Measurements from ENCODE around the gene CBX3.
A peak's percentile ranks its signal among the peaks of the same experiment; 100 is the strongest.
"Not testable (repeated sequence)": the region's sequence is repeated elsewhere in the genome, so short reads cannot be mapped to it uniquely, and the experiment has no call there.

Gene CBX3

GRCh38 chr7:26179422-26179821 lies 22.1 kb upstream of the CBX3 start:
- H3K27ac Mint-ChIP-seq, result peak overlapping the region; percentile 5
- H3K27me3 Mint-ChIP-seq, result no peaks in the 10 kb centered on the region
- CTCF ChIA-PET, result interaction anchor here (0.7 to 3.1 kb wide), 4 partner anchors 18 to 186 kb away, joined by 3 to 18 read pairs (median 4); no protein-coding TSS in a partner anchor
- H3K4me1 Mint-ChIP-seq, result peaks cover 6% of the 10 kb centered on the region
- DNase-seq, result no peak
- H3K36me3 Mint-ChIP-seq, result peaks cover 23% of the 10 kb centered on the region
- H3K9me3 Mint-ChIP-seq, result no peaks in the 10 kb centered on the region
- H3K4me3 Mint-ChIP-seq, result no peak overlapping the region

- H3K4me3 Mint-ChIP-seq, result no peak overlapping the region
- peaks cover 29% of the 10 kb centered on the region for H3K36me3 Mint-ChIP-seq
- CTCF ChIA-PET, result interaction anchor here (0.7 to 3.1 kb wide), 4 partner anchors 18 to 185 kb away, joined by 3 to 18 read pairs (median 4); no protein-coding TSS in a partner anchor
- peaks cover 8% of the 10 kb centered on the region for H3K4me1 Mint-ChIP-seq
- no peaks in the 10 kb centered on the region for H3K9me3 Mint-ChIP-seq
- DNase-seq, result no peak
- no peaks in the 10 kb centered on the region for H3K27me3 Mint-ChIP-seq
- peak overlapping the region; percentile 5 for H3K27ac Mint-ChIP-seq
Observed at GRCh38 chr7:26179826-26180497, 21.6 kb upstream of the CBX3 start.

GRCh38 chr7:26180792-26181198 lies 20.8 kb upstream of the CBX3 start:
- no peaks in the 10 kb centered on the region for H3K27me3 Mint-ChIP-seq
- H3K27ac Mint-ChIP-seq, result no peak overlapping the region
- peaks cover 16% of the 10 kb centered on the region for H3K4me1 Mint-ChIP-seq
- peaks cover 37% of the 10 kb centered on the region for H3K36me3 Mint-ChIP-seq
- CTCF ChIA-PET, result interaction anchor here (1.3 to 3.1 kb wide), 2 partner anchors 89 to 184 kb away, joined by 6 to 18 read pairs; no protein-coding TSS in a partner anchor
- H3K9me3 Mint-ChIP-seq, result no peaks in the 10 kb centered on the region
- H3K4me3 Mint-ChIP-seq, result no peak overlapping the region
- no peak for DNase-seq

- no peaks in the 10 kb centered on the region for H3K27me3 Mint-ChIP-seq
- H3K9me3 Mint-ChIP-seq, result no peaks in the 10 kb centered on the region
- DNase-seq, result no peak
- H3K4me1 Mint-ChIP-seq, result peaks cover 23% of the 10 kb centered on the region
- peaks cover 40% of the 10 kb centered on the region for H3K36me3 Mint-ChIP-seq
- H3K4me3 Mint-ChIP-seq, result no peak overlapping the region
- peak overlapping the region; percentile 56 for H3K27ac Mint-ChIP-seq
- CTCF ChIA-PET, result interaction anchor here (1.2 to 3.1 kb wide), 2 partner anchors 90 to 183 kb away, joined by 4 to 18 read pairs; no protein-coding TSS in a partner anchor
Observed at GRCh38 chr7:26181474-26182227, 19.9 kb upstream of the CBX3 start.

- Mint-ChIP-seq H3K9me3 (no peaks in the 10 kb centered on the region), H3K27ac (peak overlapping the region; percentile 56), H3K36me3 (peaks cover 44% of the 10 kb centered on the region), H3K4me3 (no peak overlapping the region), H3K27me3 (no peaks in the 10 kb centered on the region), H3K4me1 (peaks cover 29% of the 10 kb centered on the region)
- no peak for DNase-seq
- CTCF ChIA-PET, result interaction anchor here (0.9 to 7.5 kb wide), 4 partner anchors 9 to 183 kb away, joined by 3 to 41 read pairs (median 4); no protein-coding TSS in a partner anchor
Observed at GRCh38 chr7:26182283-26182682, 19.3 kb upstream of the CBX3 start.

- CTCF ChIA-PET, result interaction anchor here (0.9 to 7.5 kb wide), 4 partner anchors 9 to 182 kb away, joined by 3 to 41 read pairs (median 4); no protein-coding TSS in a partner anchor
- H3K9me3 Mint-ChIP-seq, result no peaks in the 10 kb centered on the region
- H3K4me1 Mint-ChIP-seq, result peaks cover 34% of the 10 kb centered on the region
- H3K27me3 Mint-ChIP-seq, result no peaks in the 10 kb centered on the region
- H3K36me3 Mint-ChIP-seq, result peaks cover 47% of the 10 kb centered on the region
- no peak overlapping the region for H3K27ac Mint-ChIP-seq
- no peak for DNase-seq
- no peak overlapping the region for H3K4me3 Mint-ChIP-seq
Observed at GRCh38 chr7:26182706-26183105, 18.8 kb upstream of the CBX3 start.

- CTCF ChIA-PET, result interaction anchor here (1.3 to 7.5 kb wide), 2 partner anchors 8 to 92 kb away, joined by 3 to 41 read pairs; no protein-coding TSS in a partner anchor
- no peaks in the 10 kb centered on the region for H3K27me3 Mint-ChIP-seq
- peaks cover 54% of the 10 kb centered on the region for H3K36me3 Mint-ChIP-seq
- no peaks in the 10 kb centered on the region for H3K9me3 Mint-ChIP-seq
- H3K4me1 Mint-ChIP-seq, result peaks cover 44% of the 10 kb centered on the region
- no peak for DNase-seq
- H3K27ac Mint-ChIP-seq, result peak overlapping the region; percentile 68
- no peak overlapping the region for H3K4me3 Mint-ChIP-seq
Observed at GRCh38 chr7:26183545-26184280, 17.8 kb upstream of the CBX3 start.

- CTCF ChIA-PET, result interaction anchor here (1.3 to 7.5 kb wide), 3 partner anchors 33 to 101 kb away, joined by 3 to 41 read pairs (median 3); no protein-coding TSS in a partner anchor
- peaks cover 59% of the 10 kb centered on the region for H3K36me3 Mint-ChIP-seq
- peaks cover 52% of the 10 kb centered on the region for H3K4me1 Mint-ChIP-seq
- H3K27ac Mint-ChIP-seq, result peak overlapping the region; percentile 68
- H3K27me3 Mint-ChIP-seq, H3K4me3 Mint-ChIP-seq, DNase-seq, H3K9me3 Mint-ChIP-seq: not testable (repeated sequence)
Observed at GRCh38 chr7:26184281-26185101, 17.1 kb upstream of the CBX3 start.

- DNase-seq, result no peak
- no peaks in the 10 kb centered on the region for H3K9me3 Mint-ChIP-seq
- H3K27me3 Mint-ChIP-seq, result no peaks in the 10 kb centered on the region
- no peak overlapping the region for H3K4me3 Mint-ChIP-seq
- peak overlapping the region; percentile 81 for H3K27ac Mint-ChIP-seq
- CTCF ChIA-PET, result interaction anchor here (1.3 to 7.5 kb wide), 4 partner anchors 34 to 100 kb away, joined by 3 to 41 read pairs (median 3); no protein-coding TSS in a partner anchor
- peaks cover 58% of the 10 kb centered on the region for H3K4me1 Mint-ChIP-seq
- H3K36me3 Mint-ChIP-seq, result peaks cover 62% of the 10 kb centered on the region
Observed at GRCh38 chr7:26185131-26185843, 16.3 kb upstream of the CBX3 start.

GRCh38 chr7:26185844-26186180 lies 15.7 kb upstream of the CBX3 start:
- Mint-ChIP-seq H3K27me3 (no peaks in the 10 kb centered on the region), H3K4me3 (no peak overlapping the region), H3K36me3 (peaks cover 66% of the 10 kb centered on the region), H3K4me1 (peaks cover 63% of the 10 kb centered on the region), H3K9me3 (no peaks in the 10 kb centered on the region), H3K27ac (peak overlapping the region; percentile 81)
- CTCF ChIA-PET, result interaction anchor here (1.3 to 7.5 kb wide), 4 partner anchors 35 to 99 kb away, joined by 3 to 41 read pairs (median 3); no protein-coding TSS in a partner anchor
- no peak for DNase-seq

GRCh38 chr7:26186364-26187311 lies 14.9 kb upstream of the CBX3 start:
- no peaks in the 10 kb centered on the region for H3K27me3 Mint-ChIP-seq
- H3K4me3 Mint-ChIP-seq, result no peak overlapping the region
- CTCF ChIA-PET, result interaction anchor here (1.3 to 7.5 kb wide), 5 partner anchors 10 to 183 kb away, joined by 3 to 41 read pairs (median 3); no protein-coding TSS in a partner anchor
- H3K27ac Mint-ChIP-seq, result peak overlapping the region; percentile 76
- peaks cover 70% of the 10 kb centered on the region for H3K36me3 Mint-ChIP-seq
- no peak for DNase-seq
- peaks cover 71% of the 10 kb centered on the region for H3K4me1 Mint-ChIP-seq
- H3K9me3 Mint-ChIP-seq, result no peaks in the 10 kb centered on the region

Data from activated naive CD4-positive, alpha-beta T cell treated with anti-CD3 and anti-CD28 coated beads, Interleukin-2, amount 10 ng/mL, durations not matched to agents 7 days and 5 days (primary cell).